HG03108 (cell line): ENCODE measurements around the gene DAB2IP.

Experiments used
- ATAC-seq: cut with Tn5 transposase; IDR thresholded peaks from one replicate; pipeline ENCODE4 v1.9.1; 2021; ENCODE audit warnings: moderate library complexity; ENCODE audit not compliant: unreplicated experiment

DAB2IP gene

DNA sequence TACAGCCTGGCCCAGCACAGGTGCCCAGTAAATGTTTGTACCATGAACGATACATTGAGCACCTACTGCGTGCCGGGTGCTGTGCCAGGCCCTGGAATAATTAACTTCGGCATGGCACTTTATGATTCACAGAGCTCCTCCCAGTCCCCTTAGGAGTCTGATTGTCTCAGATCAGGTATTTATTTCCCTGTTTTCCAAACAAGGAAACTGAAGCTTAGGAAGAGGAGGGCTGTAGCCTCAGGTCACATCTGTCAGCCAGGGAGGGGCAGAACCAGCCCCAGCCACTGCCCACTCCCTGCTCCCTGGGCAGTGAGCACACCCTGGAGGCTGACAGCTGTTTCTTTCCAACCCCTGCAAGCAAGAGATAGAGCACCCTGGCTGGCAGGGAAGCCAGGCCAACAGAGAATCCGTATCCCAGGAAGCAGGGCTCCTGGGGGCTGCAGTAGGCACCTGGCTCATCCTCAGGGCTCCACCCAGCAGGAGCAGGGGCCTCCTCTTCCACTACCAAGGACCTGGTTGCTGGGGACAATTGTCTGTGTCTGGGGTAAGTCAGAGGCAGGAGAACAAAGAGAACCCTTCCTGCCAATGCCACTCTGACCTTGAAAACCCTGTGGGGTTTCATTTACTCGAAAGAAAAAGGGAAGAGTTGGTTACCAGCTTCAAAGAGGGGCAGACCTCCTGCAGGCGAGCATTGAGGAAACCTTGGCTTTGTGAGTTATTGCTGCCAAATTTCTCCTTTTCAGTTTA is 69.0 kb downstream of the DAB2IP start:
- ATAC-seq: no peak

DNA sequence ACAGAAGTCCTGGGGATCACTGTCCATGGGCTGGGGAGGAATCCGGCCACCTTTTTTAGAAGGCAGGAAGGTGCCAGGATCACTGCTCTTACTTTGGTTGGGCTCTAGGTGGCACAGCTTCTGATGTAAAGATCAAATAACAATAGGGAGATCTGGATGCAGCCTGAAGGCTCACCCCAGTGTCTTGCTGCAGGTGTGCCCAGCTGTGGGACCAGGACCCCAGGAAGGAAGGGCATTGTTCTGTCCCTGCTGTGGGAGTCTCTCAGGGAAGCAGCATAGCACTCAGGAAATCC is 69.6 kb downstream of the DAB2IP start:
- ATAC-seq: no peak

DNA sequence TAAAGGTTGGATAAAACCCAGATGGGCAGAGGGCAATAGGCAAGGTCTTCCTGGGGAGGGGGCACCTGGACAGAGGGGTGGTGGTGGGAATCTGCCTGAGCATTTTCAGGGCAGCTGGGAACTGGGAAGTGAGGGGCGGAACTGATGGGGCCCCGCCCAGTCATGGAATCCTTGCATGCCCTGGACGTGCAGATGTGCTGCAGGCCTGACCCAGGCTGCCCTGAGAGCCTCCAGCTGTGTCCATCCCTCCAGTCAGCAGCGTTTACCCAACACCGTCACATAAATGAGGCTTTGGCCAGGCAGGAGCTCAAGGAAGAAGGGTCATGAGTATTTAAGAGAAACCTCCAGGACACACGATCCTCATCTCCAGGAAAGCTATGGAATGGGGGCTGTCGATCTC is 70.3 kb downstream of the DAB2IP start:
- ATAC-seq: no peak

DNA sequence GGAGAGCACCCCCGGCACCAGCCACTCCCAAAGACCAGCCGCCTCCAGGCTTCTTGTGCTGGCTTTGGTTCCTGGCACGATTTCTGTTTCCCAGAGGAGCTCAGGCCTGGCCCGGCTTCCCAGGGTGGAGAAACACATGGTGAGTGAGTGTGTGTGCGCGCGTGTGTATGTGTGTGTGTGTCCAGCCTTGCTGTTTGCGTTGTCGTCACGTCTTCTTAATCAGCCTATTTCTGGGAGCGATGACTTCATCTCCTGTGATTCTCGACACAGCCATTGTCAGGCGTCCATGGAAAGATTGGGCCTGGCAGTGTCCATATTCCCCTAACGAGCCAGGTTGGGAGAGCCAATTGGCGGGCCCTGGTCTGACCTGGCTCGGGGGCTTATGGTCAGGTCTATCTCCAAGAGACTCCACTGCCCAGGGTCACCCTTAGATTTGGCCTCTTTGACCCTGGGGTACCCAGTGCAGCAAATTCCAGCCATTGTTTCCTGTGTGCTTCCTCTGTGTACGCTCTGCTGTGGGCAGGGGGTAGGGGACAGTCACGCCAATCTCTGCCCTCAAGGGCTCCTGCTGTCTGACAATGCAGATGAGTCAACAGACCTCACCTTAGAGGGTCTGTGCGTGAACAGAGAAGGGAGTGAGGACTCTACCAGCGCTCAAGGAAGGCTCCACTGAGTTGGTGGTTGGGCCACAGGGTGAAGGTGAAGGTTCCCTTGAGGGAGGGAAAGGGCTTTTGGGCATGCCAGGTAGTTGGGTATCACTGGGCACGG is 73.8 kb downstream of the DAB2IP start:
- ATAC-seq: no peak

DNA sequence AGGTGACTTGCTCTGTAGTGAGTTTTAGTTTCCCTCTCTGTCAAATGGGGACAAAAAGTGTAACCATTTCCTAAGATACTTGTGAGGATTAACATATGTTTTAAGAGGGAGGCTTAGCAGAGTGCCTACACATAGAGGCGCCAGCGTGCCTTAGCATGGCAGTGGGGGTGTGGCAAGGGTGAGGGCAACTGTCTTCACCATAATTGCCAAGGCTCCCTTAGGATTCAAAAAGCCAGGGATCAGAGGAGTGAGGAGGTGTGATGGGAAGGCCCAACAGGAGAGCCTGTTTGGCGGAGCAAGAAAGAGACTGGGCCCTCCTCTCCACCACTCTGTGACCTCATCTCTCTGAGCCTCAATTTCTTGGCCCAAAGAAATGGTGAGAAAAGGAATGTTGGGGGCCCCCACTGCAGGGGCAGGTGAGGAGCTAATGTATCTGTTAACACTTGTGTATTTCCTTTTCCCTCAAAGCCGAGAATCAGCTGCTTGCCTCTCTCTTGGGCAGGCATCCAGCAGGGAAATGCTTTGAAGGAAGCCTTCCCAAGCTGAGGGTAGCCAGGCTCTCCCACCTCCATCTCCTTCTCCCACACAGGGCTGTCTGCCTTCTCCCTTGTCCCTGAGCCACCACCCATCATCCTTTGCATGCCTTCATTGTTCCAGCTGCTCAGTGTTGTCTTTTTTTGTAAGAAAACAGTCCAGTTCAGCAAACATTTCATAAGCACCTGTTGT is 76.0 kb downstream of the DAB2IP start:
- ATAC-seq: no peak

DNA sequence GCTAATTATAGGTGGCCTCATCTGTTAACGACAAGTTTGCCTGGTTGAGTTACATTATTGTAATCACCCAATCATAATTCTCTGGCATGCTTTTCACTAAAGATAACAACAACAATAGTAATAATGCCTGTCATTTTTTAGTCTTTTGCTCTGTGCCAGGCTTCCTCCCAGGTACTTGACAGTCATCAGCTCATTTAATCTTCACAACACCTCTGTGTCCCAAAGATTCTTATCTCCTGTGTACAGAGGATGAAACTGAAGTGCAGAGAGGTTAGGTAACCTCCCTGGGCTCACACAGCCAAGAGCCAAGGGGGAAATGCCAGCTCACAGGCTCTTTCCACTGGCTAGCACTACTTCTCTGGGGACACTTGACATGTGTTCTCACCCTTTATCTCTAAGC is 77.5 kb downstream of the DAB2IP start:
- no peak for ATAC-seq

DNA sequence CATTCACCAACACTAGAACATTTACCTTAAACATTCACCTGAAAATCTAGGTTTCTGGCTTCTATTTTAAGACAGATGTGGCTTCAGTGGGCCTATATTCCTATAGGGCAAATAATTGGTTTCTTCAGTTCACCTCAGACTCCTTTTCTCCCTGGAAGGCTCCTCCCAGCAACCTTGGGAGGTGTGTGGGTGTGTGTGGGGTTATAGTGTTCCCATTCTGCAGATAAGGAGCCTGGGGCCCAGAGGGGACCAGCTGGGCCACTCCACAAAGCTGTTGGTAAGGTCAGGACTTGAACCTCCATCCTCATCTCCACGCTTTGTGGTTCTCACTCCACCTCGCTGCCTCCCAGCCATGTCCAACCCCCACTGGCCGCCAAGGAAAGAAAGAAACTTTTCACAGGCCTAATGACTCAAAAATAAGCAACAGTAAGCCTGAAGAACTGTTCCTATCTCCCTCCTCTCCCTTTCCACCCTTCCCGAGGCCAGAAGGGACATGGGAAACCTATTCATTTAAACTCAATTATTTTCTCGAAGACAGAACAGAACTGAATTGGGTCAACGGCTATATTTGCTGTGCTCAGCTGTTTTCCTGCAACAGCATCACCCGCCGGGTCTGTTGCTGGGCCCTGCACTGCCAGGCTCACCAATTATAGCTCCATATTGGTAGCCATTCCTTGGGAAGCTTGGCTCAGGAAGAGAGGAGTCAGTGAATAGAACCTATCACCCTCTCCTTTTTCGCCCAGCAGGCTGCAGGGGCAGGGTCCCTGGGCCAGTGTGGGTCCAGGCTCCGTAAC is 78.5 kb downstream of the DAB2IP start:
- no peak for ATAC-seq

DNA sequence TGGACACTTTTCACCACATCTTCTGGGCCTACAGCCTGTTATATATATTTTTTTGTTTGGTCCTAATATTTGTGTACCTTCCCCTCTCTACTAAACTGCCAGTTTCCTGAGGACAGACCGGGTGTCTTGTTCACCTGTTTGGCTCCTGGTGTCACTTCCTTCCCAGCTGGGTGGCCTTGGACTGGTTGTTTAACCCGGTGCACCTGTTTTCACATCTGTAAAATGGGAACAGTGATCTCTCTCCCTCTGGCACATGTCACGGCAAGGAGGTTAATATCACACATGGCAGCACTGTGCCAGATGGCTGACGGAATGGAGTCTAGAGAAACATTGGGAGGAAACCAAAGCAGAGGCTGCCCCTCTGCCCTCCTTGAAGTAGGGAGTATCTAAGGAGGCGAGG is 79.7 kb downstream of the DAB2IP start:
- no peak for ATAC-seq

DNA sequence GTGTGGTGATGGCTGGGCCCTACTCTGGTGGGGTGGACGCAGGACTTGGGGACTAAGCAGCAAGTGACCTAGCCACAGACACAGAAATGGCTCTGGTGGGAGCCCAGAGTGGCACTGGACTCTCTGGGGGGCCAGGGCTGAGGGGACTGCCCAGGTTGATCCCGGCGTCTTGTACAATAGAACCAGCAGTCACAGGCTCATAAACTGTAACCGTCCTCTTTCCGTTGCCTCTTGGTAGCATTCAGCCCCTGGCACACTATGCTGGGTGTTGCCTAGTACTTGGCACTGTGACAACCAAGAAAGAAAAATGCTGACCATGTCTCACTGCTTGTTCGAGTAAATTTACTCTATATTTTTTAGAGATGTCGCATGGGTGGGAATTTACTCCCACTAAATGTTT is 80.5 kb downstream of the DAB2IP start:
- no peak for ATAC-seq

DNA sequence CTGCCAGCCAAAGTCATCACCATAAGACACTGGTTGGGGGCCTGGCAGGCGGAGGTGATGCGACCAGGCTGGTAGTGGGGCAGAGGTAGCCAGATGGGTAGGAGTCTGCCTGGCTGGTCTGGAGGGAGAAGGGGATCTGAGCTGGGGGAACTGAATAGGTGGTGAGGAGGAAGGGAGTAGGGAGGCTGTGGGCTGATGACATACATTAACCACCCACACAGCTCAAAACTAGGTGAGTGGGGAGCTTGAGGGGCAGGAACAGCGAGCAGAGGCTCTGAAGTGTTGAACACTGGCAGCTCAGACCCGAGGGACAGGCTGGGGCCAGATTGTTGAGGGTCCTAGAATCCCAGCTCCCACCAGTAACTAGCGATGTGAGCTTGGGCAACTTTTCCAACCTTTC is 81.0 kb downstream of the DAB2IP start:
- no peak for ATAC-seq

DNA sequence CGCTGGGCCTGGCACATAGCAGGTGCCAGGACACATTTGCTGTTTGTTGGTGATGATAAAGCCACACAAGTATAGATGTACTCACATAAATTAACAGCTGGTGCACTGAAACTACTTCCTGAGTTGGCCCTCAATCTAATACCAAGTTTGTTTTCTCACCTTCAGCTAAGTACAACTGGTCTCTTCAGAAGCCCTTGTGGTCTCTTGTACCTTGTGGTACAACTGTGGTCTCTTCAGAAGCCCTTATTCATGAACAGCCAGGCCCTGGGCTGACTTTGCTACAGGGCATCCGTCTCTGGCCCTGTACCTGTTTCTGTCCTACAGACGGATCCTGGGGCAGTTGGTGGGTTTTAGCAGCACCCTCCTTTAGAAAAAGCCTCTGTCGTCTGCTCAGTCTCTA is 81.5 kb downstream of the DAB2IP start:
- no peak for ATAC-seq

DNA sequence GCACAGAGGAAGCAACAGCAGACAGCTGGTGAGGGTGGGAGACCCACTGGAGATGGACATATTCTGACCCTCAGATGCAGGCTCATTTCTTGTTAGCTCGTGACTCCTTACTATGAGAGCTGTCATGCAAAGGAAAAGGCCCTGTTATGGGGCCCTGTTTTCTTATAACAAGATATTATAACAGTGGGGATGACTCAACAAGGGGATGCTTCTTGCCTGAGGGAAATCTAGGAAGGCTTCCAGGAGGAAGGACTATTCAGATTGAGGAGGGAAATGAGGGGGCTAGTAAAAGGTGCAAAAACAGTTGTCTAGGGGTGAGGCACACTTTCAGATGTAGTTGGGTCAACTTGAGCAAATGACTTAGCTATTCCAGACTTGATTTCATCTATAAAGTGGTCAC is 83.0 kb downstream of the DAB2IP start:
- ATAC-seq: no peak

DNA sequence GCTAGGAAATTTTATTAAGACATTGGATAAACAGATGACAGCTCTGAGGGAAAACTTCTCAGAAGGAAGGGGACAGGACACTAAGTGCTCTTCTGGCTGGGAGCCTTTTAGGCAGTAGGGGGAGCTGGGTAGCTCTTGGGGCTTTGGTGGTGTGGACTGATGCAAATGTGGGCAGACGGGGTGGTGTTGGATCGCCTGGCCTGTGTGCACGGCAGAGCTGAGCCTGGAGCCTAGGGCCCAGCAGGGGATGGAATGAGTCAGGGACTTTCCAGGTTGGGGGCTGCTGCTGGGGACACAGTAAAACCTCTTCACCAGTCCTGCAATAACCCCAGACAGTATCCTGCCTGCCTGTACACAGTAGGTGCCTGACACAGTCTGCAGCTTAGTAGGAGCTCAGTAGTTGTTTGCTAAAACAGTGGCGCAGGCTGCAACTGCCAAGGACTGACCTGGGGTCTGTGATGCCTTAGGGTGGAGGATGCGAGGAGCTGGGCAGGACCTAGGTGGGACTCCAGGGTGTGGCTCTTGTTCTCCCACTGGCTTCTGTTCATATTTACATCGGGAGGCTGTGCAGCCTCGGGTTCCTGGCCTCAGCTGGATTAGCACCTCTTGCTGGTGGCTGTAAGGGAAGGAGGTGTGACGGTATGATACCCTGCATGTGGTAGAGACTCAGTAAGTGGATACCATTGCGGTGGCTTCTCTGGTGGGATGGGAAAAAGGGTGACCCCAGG is 83.8 kb downstream of the DAB2IP start:
- ATAC-seq: no peak

DNA sequence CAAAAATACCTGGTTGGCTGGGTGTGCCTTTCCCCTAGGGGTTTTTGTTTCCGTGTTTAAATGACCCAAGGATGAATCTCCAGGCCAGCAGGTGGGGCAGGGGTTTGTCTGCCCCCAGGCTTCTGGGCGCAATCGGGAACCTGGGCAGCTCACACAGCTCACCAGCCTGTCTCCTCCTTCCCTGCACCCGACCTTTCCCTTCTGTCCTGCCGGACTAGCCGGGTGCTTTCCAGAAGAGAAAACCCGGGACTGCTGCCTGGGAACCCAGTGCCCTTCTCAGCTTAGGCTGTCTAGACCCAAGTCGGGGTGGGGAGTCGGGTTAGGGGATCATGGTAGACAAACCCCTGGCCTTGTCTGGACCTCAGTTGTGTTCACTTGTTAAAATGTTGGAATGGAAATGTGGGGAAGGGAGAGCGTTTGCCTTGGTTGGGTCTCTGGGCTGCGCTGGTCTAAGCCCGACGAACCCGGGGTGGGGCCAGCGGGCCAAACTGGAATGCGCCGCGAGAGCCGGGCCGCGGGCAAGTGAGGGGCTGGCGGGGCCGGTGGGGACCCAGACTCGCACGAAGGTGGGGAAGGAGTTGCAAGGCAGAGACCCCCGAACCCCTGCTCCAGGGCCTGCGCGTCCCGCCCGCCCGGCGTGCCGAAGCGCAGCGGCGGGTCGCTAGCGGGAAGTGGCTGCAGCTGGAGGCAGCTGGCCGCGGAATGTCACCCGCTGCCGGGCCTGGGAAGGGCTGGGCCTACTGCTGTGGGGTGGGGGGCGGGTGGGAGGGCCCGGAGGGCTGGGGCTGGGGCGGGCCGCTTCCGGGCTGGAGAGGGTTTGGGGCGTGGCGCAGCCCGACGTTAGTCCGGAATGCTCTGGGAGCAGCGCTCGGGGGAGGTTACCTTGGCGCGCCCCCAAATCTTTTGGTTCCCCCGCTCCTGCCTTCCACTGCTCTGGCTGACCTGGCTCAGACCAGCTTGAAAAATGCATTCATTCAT is 84.6 kb downstream of the DAB2IP start:
- ATAC-seq: no peak

DNA sequence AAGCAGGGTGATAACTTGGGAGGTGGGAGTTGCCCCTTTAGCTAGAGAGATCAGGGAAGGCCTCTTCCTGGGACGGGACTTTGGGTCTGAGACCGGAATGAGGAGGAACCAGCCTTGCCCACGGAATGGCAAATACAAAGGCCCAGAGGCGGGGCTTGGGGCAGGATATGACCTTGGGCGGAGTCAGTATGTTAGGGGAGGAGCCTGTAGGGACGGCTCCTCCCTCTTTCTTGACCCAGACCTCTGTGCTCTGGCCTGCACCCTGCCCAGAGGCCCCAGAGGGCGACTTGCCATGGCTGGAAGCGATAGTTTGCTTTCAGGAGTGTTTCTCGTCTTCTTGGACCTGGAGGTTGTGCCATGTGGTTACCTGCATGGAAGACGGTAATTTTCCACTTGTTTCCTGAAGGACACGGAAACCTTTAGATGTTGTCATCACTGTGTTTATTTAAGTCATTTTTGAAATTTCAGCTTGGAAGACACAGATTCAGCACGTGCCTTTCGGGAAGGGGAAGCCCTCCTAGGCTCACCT is 85.6 kb downstream of the DAB2IP start:
- no peak for ATAC-seq

DNA sequence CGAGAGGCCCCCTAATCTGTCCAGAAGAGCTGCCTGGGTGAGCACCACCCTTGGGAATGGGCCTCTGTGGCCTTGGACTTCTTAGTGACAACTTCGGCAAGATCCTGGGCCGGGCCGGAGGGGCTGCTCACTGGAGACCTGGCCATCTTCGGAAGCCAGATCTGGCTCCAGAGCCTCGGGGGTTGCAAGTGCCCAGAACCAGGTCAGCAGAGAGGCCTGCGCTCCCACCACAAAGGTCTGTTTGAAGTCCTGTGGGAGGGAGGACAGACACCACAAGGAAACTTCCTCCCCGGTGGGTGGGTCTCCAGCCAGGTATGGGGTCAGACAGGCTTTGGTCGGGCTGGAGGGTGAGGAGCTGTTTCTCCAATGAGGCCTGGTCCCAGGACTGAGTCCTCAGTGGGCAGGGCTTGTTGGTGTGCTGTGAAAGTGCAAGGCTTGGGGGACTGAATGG is 86.1 kb downstream of the DAB2IP start:
- ATAC-seq: no peak

DNA sequence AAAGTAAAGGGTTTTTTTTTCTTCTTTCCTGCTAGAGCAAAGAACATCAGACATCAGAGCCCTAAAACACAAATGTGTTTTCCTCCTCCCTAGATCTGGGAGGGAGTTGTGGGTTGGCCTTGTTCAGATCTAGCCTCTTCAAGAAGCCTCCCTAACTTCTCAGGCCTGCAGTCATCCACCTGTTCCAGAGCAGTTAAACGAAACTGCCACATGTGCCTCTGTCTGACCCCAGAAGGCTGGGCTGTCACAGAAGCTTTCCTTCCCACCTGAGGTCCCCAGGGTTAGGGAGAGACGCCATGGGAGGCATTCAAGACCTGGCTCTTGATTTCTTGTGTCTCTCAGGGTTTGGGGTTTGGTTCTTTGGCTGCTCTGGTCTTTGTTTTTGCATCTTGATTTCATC is 87.0 kb downstream of the DAB2IP start:
- no peak for ATAC-seq

DNA sequence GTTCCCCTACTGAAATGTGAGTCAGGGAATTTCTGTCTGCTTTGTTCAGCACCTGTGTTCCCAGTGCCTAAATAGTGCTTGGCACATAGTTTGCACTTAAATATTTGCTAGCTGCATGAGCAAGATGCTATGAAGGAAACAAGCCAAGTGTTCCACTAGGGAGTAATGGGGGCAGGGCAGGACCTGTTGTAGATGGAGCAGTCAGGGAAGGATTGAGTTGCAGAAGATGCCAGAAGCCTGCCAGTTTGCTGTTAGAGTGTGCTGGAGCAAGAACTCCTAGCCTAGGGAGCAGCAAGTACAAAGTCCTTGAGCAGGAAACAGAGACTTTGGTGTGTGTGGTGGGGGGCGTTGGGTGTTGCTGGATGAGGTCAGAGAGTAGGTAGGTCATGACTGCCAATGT is 87.5 kb downstream of the DAB2IP start:
- no peak for ATAC-seq

DNA sequence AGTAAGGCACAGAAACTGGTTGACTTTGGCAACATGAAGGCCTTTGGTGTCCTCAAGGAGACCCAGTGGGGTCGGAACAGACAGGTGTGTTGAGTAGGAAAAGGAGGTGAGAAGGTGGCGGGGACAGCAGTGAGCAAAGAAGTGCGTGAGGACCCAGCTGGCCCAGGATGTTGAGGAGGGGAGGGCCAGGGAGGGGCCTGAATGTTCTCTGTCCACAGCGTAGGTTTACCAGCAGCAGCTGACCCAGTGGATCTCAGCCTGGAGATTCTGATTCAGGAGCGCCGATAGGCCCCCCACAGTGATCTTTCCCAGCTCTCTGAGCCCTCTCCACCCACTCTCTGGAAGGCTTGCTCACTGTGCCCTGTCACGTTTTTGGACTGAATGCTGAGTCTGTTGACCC is 88.5 kb downstream of the DAB2IP start:
- no peak for ATAC-seq
